GDM1 (cell line): ENCODE data around the gene YBX3.
"Not testable (repeated sequence)": the region's sequence is repeated elsewhere in the genome, so short reads cannot be mapped to it uniquely, and the experiment has no call there.

Experiments
- DNase-seq: peaks from one replicate; lab custom pipeline; 2025; lab: John Stamatoyannopoulos, UW

YBX3 gene

DNA sequence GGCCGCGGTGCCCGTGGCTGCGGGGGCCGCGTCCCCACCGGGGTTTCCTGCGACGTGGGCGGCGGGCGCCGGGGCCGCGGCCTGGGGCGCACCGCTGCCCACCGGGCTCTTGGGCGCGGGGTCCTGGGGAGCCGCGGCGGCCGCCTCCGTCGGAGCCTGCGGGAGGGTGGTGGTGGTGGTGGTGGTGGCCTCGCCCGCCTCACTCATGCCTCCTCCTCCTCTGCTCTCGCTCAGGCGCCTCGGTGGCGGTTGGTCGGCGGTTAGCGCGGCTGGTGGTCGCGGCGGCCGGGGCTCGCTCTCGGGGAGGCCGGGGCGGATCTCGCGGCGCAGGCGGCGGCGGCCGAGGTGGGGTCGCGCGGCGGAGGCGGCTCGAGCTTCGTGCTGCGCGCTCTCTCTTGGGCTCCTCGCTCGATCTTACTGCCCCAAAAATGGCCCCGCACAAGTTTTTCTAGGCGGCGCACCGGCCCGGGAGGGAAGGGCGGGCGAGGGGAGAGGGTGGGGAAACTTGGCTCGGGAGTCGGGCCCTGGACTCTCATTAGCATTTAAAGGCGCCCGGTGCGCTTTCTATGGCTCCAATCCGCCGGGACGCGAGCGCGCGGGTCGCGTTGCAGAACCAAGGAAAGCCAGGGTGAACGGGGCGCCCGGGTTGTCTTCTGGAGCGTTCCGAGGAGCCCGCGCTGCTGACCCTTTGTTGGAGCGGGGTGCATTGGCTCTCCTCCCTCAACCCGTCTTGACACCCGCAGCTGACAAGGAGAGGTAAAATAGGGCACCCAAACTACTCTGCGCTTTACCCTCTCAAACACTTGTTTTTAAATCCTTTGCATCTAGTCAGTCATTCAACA, at the start of gene YBX3:
Gene YBX3, minus strand, starts transcription at position 419 of the 842 bp plus-strand sequence. Its CDS starts 212 bp downstream, at position 207.
- DNase-seq: peak; percentile 30

DNA sequence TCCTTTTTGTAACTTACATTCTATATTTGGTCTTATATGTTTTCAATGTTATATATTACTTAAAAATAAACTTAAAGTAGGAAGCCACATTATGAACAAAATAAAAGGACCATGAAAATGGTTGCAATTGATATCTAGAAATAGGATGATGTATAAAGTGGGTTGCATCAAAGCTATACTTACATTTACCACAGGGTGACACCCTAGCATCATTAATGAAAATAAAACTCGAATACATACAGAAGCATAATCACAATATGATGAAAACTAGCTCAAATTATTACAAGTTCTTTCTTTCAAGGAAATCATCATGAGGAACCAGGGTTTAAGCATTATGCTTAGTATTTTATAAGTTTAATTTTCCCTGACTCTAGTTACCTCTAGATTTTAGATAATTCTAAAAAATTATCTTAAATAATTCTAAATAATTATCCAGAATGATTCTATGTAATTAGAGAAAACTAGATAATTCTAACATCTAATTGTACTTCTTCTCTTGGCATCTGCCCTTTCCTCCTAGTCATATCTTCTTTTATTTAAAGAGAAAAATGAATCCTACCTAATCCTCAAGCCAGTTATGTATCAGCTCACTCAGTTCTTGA, 48.1 kb upstream of the YBX3 start:
- DNase-seq: no peak

DNA sequence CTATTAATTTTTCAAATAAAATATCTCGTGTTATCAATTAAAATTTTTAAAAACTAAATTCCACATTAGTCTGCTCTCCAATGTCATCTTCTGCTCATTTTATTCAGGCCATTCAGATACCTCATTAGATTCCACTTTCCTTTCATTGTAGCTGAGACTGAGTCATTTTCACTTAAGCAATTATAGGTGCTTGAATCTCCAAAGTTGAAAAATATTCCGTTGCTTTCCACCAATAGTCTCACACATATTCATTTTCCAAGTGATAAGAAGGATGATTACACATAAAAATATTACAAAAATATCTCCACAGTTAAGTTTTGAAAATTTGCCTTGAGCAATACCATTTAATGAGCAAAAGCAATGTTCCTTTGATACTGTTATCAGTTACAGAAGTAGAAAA, 36.5 kb upstream of the YBX3 start:
- no peak for DNase-seq

DNA sequence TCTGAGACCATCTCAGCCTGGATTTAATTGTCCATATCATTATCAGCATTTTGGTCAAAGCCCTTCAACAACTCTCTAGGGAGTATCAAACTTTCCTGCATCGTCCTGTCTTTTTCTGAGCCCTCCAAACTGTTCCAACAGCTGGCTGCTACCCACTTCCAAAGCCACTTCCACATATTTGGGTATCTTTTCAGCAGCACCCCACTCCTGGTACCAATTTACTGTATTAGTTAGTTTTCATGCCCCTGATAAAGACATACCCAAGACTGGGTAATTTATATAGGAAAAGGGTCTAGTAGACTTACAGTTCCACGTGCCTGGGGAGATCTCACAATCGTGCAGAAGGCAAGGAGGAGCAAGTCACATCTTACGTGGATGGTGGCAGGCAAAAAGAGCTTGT, 33.1 kb upstream of the YBX3 start:
- DNase-seq: no peak

DNA sequence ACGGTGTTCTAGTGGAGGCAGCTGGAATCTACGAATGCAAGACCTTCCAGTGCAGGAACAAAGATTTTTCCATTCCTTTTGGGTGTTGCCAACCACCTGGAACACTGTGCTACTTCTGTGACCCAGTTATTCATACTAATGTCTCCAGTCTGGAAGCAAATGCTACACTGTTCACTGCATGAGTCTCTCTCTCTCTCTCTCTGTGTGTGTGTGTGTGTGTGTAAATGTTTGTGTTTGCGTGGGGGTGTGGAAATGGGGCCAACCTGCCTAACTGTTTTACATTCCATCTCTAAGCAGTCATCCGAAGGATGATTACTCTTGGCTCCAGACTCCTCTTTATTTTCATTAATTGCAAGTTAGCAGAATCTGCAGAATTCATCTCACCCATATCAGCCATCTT, 29.9 kb upstream of the YBX3 start:
- no peak for DNase-seq

DNA sequence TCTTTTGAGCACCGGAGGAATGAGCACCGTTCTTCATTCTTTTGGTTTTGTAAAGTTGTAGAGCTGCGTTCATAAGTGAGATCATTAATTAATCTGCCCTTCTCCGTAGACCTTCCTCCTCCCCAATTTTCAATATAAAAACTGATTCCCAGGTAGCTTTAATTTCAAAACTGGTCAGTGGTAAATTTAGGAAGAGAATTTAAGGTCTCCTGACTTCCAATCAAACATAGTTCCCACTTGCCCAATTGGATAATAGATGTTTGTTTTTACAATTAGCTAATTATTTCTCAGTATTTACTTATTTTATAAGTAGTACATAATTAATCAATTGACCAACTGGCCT, 27.2 kb upstream of the YBX3 start:
- no peak for DNase-seq

DNA sequence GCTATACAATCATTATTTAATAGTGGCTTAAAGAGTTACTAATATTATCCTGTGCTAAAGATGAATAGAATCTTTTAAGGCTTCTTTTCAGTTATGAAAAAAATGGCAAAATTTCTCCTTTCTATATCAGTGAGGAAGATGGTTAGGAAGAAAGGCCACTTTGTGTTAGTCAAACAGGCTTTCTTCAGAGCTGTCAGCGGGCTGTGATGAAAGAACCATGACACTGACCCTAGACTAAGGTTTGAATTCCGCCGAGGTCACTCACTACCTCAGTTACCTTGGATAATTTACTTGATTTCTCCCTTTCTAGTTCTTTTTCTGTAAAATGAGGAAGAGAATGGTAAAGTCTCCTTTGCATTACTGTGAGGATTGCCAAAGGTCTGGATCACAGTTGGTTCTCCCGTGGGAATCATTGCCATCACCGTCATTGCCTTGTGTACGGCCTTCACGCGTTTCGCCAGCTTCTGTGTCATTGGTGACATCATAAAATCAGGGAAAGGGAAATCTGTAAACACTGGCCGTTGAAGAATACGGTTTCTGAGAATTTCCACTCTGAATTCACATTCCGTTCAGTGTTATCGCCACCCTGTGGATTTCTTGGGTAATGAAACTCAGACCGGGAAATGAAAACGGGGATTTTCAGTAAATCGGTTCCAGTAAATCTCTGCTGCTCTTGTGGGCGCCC, 26.7 kb upstream of the YBX3 start:
- DNase-seq: peak; percentile 19

DNA sequence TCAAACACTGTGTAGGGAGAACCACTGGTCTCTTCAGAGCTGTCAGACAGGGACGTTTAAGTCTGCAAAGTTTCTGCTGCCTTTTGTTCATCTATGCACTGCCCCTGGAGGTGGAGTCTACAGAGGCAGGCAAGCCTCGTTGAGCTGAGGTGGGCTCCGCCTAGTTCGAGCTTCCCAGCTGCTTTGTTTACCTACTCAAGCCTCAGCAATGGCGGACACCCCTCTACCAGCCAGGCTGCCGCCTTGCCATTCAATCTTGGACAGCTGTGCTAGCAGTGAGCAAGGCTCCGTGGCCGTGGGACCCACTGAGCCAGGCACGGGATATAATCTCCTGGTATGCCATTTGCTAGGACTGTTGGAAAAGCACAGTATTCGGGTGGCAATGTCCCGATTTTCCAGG, 24.6 kb upstream of the YBX3 start:
- no peak for DNase-seq

DNA sequence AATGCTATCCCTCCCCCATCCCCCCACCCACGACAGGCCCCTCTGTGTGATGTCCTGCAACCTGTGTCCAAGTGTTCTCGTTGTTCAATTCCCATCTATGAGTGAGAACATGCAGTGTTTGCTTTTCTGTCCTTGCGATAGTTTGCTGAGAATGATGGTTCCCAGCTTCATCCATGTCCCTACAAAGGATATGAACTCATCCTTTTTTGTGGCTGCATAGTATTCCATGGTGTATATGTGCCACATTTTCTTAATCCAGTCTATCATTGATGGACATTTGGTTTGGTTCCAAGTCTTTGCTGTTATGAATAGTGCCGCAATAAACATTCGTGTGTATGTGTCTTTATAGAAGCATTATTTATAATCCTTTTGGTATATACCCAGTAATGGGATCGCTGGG, 20.3 kb upstream of the YBX3 start:
- not testable (repeated sequence) for DNase-seq

DNA sequence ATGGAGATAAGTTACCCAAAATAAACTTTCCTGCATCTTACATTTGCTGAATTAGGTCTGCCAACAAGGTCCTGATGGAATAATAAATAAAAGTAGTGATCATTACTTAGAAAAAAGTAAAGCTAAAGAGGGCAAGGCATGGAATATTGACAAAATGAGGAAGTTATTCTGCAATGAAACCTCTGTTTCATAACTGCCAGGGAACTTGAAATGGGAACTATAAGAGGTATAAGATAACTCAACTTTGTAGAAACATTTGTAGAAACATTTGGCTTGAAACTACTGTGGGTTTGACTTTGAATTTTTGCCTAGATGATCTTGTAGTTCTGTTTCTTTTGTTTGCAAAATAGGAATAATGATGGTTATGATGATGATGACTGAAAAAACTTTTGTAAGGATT, 18.7 kb upstream of the YBX3 start:
- no peak for DNase-seq

DNA sequence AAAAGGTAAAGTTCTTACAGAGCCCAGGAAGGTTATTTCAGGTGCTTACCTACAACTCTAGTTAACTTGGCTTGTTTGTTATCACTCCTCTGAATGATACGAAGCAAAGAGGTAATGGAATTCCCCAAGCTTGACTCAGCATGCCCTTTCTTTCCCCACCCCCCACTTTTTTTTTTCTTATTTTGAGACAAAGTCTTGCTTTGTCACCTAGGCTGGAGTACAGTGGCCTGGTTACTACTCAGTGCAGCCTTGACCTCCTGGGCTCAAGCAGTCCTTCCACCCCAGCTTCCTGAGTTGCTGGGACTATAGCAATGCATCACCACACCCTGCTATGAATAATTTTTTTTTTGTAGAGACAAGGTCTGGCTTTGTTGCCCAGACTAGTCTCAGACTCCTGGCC, 17.1 kb upstream of the YBX3 start:
- no peak for DNase-seq

DNA sequence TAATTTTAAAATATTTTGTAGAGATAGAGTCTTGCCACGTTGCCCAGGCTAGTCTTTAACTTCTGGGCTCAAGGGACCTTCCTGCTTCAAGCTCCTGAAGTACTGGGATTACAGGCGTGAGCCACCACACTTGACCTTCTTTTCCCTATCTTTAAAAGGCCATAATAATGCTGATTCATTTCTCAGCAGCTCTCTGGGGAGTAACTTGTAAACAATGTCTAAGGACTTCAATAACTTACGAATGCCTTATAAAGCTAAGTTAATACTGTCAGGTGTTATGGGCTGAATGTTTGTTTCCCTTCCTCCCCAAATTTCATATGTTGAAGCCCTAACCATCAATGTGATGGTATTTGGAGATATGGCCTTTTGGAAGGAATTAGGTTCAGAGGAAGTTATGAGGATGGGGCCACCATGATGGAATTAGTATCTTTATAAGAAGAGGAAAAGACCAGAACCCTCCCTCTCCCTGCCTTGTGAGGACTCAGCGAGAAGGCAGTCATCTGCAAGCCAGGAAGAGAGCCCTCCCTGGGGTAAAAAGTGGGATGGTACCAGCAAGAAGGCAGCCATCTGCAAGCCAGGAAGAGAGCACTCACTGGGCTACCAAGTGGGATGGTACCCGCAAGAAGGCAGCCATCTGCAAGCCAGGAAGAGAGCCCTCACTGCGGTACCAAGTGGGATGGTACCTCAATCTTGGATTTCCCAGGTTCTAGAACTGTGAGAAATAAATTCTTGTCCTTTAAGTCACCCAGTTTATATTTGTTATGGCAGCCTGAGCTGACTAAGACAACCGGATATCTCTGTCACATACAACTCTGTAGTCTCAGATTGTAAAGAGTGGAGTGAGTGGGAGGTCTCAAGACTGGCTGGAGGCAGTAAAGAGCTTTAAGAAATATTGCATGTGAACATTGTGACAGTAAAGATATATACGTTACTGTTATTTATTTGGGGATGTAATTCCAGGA, 16.3 kb upstream of the YBX3 start:
- DNase-seq: no peak

DNA sequence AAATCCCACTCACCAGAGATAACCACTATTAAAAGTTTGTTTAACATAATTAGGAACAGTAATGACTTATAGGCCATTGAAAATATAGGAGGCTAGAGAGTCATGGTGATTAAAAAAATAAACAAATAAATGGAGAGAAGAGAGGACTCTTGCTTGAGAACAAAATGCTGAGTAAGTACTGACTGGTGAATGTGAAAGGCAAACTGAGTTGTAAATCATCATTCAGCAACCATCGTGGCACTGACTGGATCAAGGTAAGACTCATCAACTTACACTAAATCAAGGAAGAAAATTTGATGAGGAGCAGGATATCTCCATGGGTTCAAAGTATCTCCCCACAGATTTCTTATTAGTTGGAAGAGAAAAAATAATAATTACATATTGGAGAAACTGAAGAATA, 14.1 kb upstream of the YBX3 start:
- DNase-seq: no peak

DNA sequence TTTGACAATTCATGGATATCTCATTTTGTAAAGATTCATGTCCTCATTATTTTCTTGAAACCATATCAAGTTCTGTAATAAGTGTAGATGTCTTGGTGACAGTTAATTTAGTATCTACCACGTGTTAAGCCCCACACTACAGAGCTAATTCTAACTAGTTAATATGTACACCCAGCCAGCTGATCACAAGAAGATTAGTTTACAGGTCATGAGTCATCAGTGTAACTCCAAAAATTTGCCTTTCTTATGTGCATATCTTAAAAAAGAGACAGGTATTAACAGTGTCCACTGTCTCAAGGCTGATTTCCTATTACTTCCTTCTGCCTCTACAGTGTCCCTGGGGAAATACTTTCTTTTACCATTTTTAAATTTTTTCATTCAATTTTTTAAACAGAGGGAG, 13.3 kb upstream of the YBX3 start:
- no peak for DNase-seq

DNA sequence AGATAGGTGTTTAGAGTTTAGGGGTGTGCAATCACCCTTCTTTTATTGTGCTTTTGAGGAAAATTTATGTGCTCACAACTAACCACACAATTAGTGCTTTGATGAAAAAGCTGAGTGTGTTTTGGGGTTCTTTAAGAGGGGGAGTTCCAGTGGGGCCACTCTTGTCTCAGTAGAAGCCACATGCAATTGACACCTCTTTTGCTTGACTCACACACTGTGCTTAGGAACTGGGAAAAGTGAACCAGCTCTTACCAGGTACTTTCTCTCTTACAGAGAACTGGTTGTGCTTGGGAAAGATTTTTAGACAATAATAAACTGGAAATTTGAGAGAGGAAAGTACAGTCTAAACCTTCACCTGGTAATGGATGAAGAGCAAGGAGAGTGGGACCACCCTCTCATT, 12.3 kb upstream of the YBX3 start:
- no peak for DNase-seq

DNA sequence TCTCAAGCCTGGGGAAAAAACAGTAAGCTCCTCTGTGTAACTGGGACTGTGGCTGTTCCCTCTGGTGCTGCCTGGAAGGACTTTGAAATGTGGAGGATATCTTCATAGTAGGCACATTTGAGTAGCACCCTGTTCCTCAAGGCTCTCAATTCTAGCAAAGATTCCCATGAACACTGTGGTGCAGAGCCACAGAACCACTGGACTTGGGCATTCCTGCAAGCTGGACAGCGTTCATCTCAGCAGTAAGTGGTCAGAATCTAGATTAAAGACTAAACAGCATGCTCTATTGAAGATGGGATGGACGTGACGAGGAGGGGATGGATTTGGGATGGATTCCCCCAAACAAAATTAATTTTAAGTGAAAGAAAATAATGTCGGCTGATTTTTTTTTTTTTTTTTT, 9.4 kb upstream of the YBX3 start:
- no peak for DNase-seq

DNA sequence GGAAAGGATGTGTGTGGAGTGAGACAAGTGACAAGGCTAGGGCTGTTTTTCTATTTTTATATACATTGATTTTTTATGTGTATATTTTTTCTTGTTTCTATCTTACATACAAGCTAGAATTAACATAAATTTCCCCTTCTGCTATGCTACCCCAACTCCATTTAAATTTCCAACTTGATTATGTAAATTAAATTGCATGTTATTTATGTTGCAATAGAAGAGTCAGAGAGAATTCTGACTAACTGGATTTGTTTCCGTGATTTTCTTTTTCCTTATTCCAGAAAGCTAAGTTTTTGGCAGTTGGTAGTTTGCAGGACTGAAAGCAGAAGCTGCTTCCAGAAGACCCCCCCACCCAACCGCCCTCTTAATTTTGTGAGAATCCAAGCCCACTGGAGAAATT, 8.9 kb upstream of the YBX3 start:
- DNase-seq: no peak

DNA sequence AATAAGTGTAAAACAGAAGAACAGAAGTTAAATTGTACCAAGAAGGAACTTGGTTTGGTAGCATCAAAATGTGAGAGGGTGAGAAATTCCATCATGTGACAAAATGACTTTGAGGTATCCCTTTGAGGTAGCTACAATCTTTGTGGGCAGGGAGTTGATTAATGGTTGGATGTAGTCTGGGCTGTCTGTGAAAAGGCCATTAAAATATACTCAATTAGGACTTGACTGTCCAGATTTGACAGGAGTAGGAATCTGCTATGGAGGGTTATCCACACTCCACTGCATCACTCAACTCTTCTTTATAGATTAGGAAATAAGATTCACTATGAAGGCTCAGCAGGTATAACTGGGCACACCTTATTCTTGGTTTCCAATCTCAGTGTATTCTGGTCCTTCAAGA, 7.4 kb upstream of the YBX3 start:
- DNase-seq: no peak

DNA sequence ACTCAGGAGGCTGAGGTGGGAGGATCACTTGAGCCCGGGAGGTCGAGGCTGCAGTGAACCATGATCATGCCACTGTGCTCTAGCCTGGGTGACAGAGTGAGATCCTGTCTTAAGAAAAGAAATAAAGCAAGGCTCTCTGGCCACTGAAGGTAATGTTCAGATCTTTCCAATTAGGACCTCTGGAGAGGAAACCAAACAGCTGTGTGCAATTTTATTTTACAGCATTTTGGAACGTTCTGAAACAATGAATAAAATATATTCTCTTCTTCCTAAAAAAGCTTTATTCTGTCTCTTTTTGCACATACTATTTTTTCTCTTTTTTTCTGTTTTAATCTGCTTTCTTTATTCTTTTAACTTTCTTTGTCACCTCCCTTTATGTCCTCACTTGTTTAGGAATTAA, 5.0 kb upstream of the YBX3 start:
- no peak for DNase-seq

DNA sequence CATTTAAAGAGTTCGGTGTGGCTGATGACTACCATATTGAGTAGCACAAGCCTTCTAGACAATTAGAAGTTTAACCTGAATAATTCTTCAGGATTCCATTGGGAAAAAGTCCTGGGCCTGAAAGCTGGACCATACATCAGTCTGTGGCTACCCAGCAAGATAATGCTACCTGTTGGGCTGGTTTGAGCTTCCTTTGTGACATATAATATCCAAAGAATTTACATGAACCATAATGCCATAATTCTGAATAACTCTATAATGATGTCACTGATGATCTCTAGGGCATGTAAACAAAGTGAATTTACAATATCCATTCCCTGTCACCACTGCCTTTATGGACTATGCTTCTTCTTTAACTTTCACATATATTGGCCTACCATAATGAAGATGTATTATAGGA, 3.8 kb upstream of the YBX3 start:
- DNase-seq: no peak

DNA sequence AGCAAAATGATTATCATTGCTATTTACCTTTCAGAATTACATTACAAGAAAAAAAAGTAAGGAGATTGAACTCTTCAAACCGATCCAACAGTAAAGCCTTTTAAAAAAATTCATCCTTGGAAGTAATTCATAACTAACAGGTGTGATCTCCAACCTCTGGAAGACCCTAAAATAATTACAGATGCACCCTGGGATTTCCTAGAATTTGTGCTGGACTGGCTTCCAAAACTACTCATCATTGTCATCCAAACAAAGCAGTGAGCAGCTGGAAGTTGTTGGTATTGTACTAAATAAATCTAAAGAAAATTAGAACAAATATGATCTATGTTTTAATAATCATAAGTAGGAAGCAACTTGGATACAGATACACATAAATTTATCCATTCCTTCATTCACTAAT, 1.9 kb upstream of the YBX3 start:
- no peak for DNase-seq

DNA sequence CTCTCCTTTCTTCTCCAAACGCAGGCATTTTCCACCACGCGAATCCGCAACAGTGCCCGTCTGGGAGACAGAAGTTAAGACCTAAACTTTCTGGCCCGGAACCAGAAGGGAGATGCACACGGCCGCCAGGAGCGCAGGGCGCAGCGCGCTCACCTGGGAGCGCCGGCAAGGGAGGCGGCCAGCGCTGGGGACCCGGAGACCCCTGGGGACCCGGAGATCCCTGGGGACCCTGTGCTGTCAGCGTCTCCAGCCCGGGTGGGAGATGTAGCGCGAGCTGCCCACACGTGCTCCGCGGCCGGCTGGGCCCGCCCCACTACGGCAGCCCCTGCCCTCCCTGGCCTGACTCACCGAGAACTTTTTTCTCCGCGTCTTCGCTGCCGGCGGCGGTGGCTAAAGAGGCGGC, 620 bp downstream of the YBX3 start:
- no peak for DNase-seq
